OCI-LY3 (cell line): Measurements from ENCODE around the gene FHOD3.

Source experiments
- EZH2phosphoT487 ChIP-seq: fragments of 200-600 bp; shearing (Covaris generic); IDR thresholded peaks from 2 replicates; pipeline ENCODE4 v1.6.1; 2018; ENCODE audit warnings: antibody characterized with exemption, mixed run types, low read depth
- TF ChIP-seq, protein P1 (sequence below): fragments of 200-600, 300-600 bp; sonication (generic); IDR thresholded peaks from 2 replicates; pipeline ENCODE4 v1.5.1; 2014; ENCODE audit warnings: antibody characterized with exemption, low read length, low read depth

DNA sequence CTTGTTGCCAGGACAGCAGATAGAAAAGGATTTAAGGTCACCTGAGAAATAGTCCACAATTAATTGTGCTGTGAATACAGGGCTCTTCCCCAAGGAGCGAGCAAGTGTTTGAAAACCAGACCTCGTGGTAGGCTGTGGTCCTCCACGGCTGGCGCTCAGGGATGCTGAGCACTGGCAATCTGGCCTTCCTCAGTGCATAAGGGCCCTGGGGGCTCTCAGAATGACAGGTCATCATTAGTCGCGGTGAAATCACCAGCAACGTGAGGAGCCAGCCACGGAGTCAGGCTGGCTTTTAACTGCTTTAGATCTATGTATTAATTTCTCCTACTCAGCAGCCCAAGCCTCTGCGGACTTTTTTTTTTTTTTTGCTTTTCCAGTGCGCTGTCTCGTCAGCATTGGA, 148.5 kb downstream of the FHOD3 start:
- TF ChIP-seq, protein P1, sequence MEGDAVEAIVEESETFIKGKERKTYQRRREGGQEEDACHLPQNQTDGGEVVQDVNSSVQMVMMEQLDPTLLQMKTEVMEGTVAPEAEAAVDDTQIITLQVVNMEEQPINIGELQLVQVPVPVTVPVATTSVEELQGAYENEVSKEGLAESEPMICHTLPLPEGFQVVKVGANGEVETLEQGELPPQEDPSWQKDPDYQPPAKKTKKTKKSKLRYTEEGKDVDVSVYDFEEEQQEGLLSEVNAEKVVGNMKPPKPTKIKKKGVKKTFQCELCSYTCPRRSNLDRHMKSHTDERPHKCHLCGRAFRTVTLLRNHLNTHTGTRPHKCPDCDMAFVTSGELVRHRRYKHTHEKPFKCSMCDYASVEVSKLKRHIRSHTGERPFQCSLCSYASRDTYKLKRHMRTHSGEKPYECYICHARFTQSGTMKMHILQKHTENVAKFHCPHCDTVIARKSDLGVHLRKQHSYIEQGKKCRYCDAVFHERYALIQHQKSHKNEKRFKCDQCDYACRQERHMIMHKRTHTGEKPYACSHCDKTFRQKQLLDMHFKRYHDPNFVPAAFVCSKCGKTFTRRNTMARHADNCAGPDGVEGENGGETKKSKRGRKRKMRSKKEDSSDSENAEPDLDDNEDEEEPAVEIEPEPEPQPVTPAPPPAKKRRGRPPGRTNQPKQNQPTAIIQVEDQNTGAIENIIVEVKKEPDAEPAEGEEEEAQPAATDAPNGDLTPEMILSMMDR = no peak
- TF ChIP-seq EZH2phosphoT487 = no peak
